Ascending aorta (tissue), 2 donors: Measurements from ENCODE around the gene ZBTB7C. TPM values are rescaled to one million over a fixed set of nuclear protein-coding genes. Genes with fewer than 3 reads are reported as not detected.

ENCODE experiments used
- DNase-seq, 2 donors: peaks; one replicate each; pipeline ENCODE4 v3.0.0-alpha.2; 2019; ENCODE audit warnings: low spot score in 2 of 2
- H3K27ac ChIP-seq, 2 donors: fragments of 200-600 bp; sonication (generic); one replicate each; pipeline ENCODE4 v1.5.1; 2016 to 2017; ENCODE audit warnings: mild to moderate bottlenecking in 1 of 2
- H3K27me3 ChIP-seq: fragments of 200-600 bp; sonication (generic); one replicate; pipeline ENCODE4 v1.5.1; 2017
- H3K36me3 ChIP-seq, 2 donors: fragments of 200-600 bp; sonication (generic); one replicate each; pipeline ENCODE4 v1.5.1; 2016
- H3K4me1 ChIP-seq, 2 donors: fragments of 200-600 bp; sonication (generic); one replicate each; pipeline ENCODE4 v1.5.1; 2016 to 2017; ENCODE audit warnings: mild to moderate bottlenecking in 1 of 2
- H3K4me3 ChIP-seq, 2 donors: fragments of 200-600 bp; sonication (generic); one replicate each; pipeline ENCODE4 v1.5.1; 2016 to 2017; ENCODE audit warnings: mild to moderate bottlenecking in 1 of 2
- H3K9me3 ChIP-seq, 2 donors: fragments of 200-600 bp; sonication (generic); one replicate each; pipeline ENCODE4 v1.5.1; 2016
- intact Hi-C: fragments of 100-400 bp; cut with DNase I; formaldehyde crosslinking; loops from one replicate; pipeline ENCODE4 v1.15.1; 2023
- total RNA-seq: library from RNA; depleted of rRNA; stranded (reverse); fragments of >200 nt; gene quantifications from one replicate; pipeline ENCODE4 v1.1.0, GENCODE V29; 2016
- TF ChIP-seq, protein P1 (sequence below), 3 experiments: fragments of 200-600 bp in 2 of 3; fragments of 450-650 bp in 1 of 3; sonication (generic) in 2 of 3; IDR thresholded peaks; one replicate each; pipeline ENCODE4 v1.5.1; 2016 to 2019; ENCODE audit warnings: antibody characterized with exemption in 3 of 3, mild to moderate bottlenecking in 1 of 3, moderate library complexity in 1 of 3

The ZBTB7C gene
- total RNA-seq, 1 donor from 2014 or later: 8.1 TPM

DNA sequence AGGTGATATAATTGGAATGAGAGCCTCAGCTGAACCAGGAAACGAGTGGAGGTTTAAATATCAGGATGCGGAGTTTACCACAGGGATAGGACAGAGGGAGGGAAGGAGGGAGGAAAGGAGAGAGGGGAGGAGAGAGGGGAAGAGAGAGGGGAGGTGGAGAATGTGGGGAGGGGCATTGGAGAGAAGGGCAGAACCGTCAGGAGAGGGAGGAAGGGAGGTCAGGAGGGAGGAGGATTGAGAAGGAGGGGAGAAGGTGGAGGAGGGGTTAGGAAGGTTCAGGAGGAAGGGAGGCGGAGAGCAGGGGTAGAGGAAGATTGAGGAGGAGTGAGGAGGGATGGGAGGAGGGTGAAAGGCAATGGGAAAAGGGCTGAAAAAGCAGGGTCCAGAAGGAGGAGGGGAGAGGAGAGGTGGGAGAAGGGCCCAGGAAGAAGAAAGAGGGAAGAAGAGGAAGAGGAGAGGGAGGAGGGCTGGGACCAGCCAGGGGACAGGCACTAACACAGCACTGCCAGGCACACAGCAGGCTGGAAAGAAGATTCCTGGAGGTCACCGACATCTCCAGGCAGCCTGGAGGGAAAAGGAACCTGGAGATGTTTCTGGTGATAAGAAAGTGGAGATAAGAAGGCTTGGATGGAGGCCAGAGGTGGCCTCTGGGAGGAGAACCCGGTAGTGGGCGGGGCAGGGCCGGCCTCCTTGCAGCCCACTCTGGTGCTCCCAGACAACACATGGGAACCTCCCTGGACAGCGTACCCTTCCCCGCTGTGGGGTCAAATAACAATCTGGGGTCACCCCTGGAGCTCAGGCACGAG lies 302.0 kb downstream of the ZBTB7C start:
- no peak overlapping the region for H3K4me3 ChIP-seq
- TF ChIP-seq, protein P1, sequence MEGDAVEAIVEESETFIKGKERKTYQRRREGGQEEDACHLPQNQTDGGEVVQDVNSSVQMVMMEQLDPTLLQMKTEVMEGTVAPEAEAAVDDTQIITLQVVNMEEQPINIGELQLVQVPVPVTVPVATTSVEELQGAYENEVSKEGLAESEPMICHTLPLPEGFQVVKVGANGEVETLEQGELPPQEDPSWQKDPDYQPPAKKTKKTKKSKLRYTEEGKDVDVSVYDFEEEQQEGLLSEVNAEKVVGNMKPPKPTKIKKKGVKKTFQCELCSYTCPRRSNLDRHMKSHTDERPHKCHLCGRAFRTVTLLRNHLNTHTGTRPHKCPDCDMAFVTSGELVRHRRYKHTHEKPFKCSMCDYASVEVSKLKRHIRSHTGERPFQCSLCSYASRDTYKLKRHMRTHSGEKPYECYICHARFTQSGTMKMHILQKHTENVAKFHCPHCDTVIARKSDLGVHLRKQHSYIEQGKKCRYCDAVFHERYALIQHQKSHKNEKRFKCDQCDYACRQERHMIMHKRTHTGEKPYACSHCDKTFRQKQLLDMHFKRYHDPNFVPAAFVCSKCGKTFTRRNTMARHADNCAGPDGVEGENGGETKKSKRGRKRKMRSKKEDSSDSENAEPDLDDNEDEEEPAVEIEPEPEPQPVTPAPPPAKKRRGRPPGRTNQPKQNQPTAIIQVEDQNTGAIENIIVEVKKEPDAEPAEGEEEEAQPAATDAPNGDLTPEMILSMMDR (IDR thresholded peaks at IDR 0.05): no peak
- no peaks in the 10 kb centered on the region for H3K9me3 ChIP-seq
- H3K36me3 ChIP-seq: no peaks in the 10 kb centered on the region
- intact Hi-C loops: no loop called here
- H3K4me1 ChIP-seq: no peaks in the 10 kb centered on the region
- no peak overlapping the region for H3K27ac ChIP-seq
- H3K27me3 ChIP-seq: no peaks in the 10 kb centered on the region
- no peak for DNase-seq

DNA sequence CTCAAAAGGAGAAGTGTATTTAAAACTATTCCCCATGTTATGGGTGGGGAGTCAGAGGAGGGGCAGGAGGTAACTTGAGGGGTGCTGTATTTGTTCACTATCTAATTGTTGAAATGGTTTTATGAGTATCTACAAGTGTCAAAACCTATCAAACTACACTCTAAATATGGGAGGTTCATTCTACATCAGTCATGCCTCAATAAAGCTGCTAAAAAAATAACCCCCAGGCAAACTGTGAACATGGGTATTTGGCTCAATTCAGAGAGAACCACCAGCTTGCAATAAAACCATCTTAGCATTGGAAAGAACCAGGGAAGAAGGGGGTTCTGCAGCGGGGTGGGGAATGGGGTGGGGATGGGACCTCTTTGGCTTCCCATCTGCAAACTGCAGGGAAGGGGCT lies 302.7 kb downstream of the ZBTB7C start:
- TF ChIP-seq, protein P1 (IDR thresholded peaks at IDR 0.05): no peak
- H3K4me3 ChIP-seq: no peak overlapping the region
- no peaks in the 10 kb centered on the region for H3K27me3 ChIP-seq
- intact Hi-C loops: no loop called here
- H3K36me3 ChIP-seq: no peaks in the 10 kb centered on the region
- H3K9me3 ChIP-seq: no peaks in the 10 kb centered on the region
- H3K4me1 ChIP-seq: no peaks in the 10 kb centered on the region
- H3K27ac ChIP-seq: no peak overlapping the region
- no peak for DNase-seq

DNA sequence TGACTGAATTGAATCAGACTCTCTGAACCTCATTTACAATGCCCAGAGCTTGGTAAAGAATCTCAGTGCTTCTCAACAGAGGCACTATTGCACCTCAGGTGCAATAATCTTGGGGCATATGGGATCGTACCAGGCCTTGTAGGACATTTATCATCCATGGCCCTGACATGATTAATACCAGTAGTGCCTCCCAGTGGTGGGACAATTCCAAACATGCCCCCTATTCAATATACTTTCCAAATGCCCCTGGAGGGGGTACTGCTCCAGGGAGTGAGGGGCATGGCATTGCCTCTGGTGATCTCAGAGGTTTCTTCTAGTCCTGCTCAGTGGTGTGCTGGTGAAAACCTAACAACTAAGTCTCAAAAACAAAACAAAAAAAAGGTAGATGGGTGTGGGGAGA lies 303.9 kb downstream of the ZBTB7C start:
- DNase-seq: no peak
- no peaks in the 10 kb centered on the region for H3K9me3 ChIP-seq
- intact Hi-C loops: no loop called here
- H3K27ac ChIP-seq: no peak overlapping the region
- TF ChIP-seq, protein P1 (IDR thresholded peaks at IDR 0.05): no peak
- no peaks in the 10 kb centered on the region for H3K4me1 ChIP-seq
- H3K4me3 ChIP-seq: no peak overlapping the region
- no peaks in the 10 kb centered on the region for H3K27me3 ChIP-seq
- no peaks in the 10 kb centered on the region for H3K36me3 ChIP-seq

DNA sequence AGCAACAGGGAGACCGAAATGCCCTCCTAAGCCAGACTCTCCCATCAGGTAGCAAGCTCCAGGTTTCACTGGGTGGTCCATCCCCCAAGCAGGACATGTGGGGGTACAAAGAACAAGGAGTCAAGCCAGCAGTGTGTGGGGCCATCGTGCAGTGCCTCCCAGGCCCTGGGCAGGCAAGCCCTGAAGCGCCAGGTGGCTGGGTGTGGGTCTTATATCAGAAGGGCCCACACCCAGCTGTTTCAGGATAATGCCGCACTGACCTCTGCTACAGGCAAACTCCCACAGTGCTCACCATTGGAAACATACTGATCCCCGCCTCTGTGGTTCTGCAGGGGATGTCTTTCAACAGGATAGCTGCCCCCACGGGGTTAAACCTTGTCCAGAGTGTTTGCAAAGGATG lies 304.5 kb downstream of the ZBTB7C start:
- Histone ChIP-seq H3K36me3 (no peaks in the 10 kb centered on the region), H3K4me1 (no peaks in the 10 kb centered on the region), H3K27me3 (no peaks in the 10 kb centered on the region), H3K27ac (no peak overlapping the region), H3K4me3 (no peak overlapping the region), H3K9me3 (no peaks in the 10 kb centered on the region)
- intact Hi-C loops: no loop called here
- TF ChIP-seq, protein P1 (IDR thresholded peaks at IDR 0.05): no peak
- DNase-seq: no peak

DNA sequence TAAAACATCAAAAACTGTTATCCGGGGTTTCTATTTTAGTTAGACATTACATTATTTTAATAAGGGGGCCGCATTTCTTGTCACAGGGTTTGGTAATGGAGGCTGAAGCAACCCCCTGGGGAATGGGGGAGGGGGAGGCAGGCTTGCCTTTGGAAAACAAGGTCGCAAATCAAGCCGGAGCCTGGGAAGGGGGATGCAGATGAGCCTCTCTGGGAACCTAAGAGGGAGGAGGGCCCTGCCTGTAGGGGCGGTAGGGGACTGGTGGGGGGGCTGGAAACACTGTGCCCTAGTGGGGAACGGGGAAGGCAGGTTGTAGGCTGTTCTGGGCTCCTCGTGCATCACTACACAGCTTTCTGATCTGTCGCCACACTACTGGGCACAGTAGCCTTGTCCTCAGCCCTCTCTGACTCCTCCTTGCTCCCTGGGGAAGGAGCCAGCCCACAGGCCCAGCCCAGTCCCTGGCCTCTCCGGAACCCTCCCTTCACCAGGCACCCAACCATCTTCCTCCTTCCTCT lies 308.5 kb downstream of the ZBTB7C start:
- no peaks in the 10 kb centered on the region for H3K4me1 ChIP-seq
- DNase-seq: no peak
- no peak overlapping the region for H3K27ac ChIP-seq
- no peak overlapping the region for H3K4me3 ChIP-seq
- H3K36me3 ChIP-seq: no peaks in the 10 kb centered on the region
- intact Hi-C loops: no loop called here
- TF ChIP-seq, protein P1 (IDR thresholded peaks at IDR 0.05): no peak
- no peaks in the 10 kb centered on the region for H3K27me3 ChIP-seq
- no peaks in the 10 kb centered on the region for H3K9me3 ChIP-seq
